Measurements from ENCODE around the gene KDM4D.
"Not testable (repeated sequence)": the region's sequence is repeated elsewhere in the genome, so short reads cannot be mapped to it uniquely, and the experiment has no call there.

KDM4D gene

DNA sequence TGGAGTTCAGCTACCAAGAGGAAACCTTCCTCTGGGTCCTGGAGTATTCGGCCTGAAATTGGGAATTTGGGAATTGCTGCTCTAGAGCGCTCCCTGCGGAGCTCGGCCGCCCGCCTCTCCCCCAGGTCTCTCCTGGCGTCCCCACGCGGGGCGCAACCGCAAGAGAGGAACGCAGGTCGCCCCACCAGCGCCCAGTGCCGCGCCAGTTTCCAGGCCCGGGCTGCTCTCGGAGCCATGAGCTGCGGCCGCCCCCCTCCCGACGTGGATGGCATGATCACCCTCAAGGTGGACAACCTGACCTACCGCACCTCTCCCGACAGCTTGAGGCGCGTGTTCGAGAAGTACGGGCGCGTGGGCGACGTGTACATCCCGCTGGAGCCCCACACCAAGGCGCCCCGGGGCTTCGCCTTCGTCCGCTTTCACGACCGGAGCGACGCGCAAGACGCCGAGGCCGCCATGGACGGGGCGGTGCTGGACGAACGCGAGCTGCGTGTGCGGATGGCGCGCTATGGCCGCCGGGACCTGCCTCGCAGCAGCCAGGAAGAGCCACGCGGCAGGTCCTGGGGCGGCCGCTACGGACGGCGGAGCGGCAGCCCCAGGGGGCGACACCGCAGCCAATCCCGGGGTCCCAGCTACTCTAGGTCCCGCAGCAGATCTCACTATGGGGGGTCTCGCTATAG, 64.0 kb downstream of the KDM4D start:
- DNase-seq, result not testable (repeated sequence)

DNA sequence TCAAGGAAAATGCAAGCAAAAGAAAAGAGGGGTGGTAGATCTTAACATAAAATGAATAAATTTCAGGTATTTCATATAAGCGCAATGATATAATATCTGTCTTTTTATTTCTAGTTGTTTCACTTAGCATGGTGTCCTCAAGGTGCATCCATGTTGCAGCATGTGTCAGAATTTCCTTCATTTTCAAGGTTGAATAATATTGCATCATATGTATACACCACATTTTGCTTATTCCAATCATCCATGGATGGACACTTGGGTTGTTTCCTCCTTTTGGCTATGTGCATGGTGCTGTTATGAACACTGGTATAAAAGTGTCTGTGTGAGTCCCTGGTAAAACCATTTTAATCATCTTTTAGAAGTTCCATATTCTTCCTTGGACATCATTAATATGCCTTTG, 68.7 kb downstream of the KDM4D start:
- DNase-seq, result no peak

GRCh38 chr11:95042906-95043305, 69.4 kb downstream of the KDM4D start:
- DNase-seq, result no peak

DNA sequence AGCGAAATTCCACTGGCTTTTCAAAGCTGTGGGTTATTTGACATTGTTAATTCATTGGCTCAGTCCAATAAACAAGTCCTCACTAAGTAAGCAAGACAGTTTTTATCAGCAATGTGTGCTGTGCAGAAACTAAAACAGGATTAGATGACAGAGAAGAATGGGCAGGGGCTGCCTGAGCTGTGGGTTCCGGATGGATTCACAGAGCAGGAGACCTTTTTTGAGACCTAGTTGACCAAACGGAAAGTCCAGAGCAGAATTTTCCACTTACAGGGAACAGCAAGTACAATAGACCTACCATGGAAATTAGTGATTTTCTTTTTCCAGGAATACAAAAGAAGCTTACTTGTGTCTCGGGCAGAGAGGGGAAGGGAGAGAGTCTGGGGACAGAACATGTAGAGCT, 70.5 kb downstream of the KDM4D start:
- DNase-seq, result no peak

DNA sequence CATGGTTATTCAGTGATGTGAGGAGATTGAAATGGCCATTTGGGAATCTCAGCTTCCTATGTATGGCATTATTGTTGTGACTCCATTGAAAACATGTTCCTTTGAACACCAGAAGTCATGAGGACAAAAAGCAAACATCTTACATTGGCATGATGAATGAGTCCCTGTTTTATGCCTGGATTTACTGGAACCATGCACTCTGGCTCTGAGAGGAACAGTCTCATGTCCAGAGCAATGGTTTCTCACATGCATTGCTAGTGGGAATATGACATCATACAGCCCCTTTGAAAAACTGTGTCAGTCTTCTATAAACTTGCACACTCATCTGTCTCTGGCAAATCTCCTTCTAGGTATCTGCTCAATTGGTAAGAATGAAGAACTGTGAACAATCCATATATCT, 72.3 kb downstream of the KDM4D start:
- no peak for DNase-seq
